HEK293 (cell line): ENCODE results near the gene TRUB1.
A peak's percentile ranks its signal among the peaks of the same experiment; 100 is the strongest.

Experiments
- CTCF ChIA-PET: fragments of 350-600 bp; formaldehyde crosslinking; extraction: SDS; loops from one replicate; lab custom pipeline; 2021; ENCODE audit warnings: antibody characterized with exemption; lab: Yijun Ruan, JAX
- POLR2A ChIA-PET: fragments of 300-600 bp; formaldehyde crosslinking; extraction: SDS; loops from one replicate; lab custom pipeline; 2020; ENCODE audit warnings: antibody characterized with exemption, inconsistent platforms; lab: Yijun Ruan, JAX
- H3K27ac ChIP-seq: fragments of 200-500 bp; sonication (Bioruptor generic); 2 replicates; pipeline ENCODE4 v1.5.1; 2014; ENCODE audit warnings: low read depth, low read length, control low read depth, inconsistent platforms; ENCODE audit errors: extremely low read depth
- H3K36me3 ChIP-seq, 2 experiments: fragments of 200-500 bp in 1 of 2; sonication (Bioruptor generic) in 1 of 2; 1 replicate in 1 of 2; 2 replicates in 1 of 2; pipeline ENCODE4 v1.5.1; 2014 to 2017; ENCODE audit warnings: inconsistent platforms in 2 of 2, low read length in 2 of 2; ENCODE audit not compliant: control insufficient read depth in 2 of 2, insufficient read depth in 1 of 2
- H3K4me1 ChIP-seq: fragments of 200-500 bp; sonication (Bioruptor generic); 2 replicates; pipeline ENCODE4 v1.5.1; 2014; ENCODE audit warnings: mild to moderate bottlenecking, low read length, inconsistent platforms; ENCODE audit not compliant: control insufficient read depth, insufficient read depth
- H3K4me3 ChIP-seq: 2 replicates; pipeline ENCODE4 v1.5.1; 2011; ENCODE audit warnings: low read depth, mild to moderate bottlenecking, control low read depth, low read length, moderate library complexity
- H3K9me3 ChIP-seq: fragments of 200-500 bp; sonication (Bioruptor generic); 2 replicates; pipeline ENCODE4 v1.5.1; 2014; ENCODE audit warnings: low read depth, low read length, inconsistent platforms; ENCODE audit not compliant: control insufficient read depth, insufficient read depth
- BCL11A ChIP-seq: fragments of 450-650 bp; formaldehyde crosslinking; IDR thresholded peaks from 2 replicates; pipeline ENCODE4 v1.5.1; 2016; ENCODE audit warnings: low read depth, missing biosample characterization, missing genetic modification characterization
- GLI4 ChIP-seq: fragments of 450-650 bp; formaldehyde crosslinking; IDR thresholded peaks from 2 replicates; pipeline ENCODE4 v1.5.1; 2016; ENCODE audit warnings: missing biosample characterization, missing genetic modification characterization
- IKZF3 ChIP-seq: fragments of 450-650 bp; IDR thresholded peaks from 2 replicates; pipeline ENCODE4 v1.5.0; 2018; ENCODE audit warnings: missing biosample characterization, mild to moderate bottlenecking, missing genetic modification characterization, moderate library complexity
- INSM2 ChIP-seq: fragments of 450-650 bp; formaldehyde crosslinking; IDR thresholded peaks from 2 replicates; pipeline ENCODE4 v1.5.1; 2016; ENCODE audit warnings: missing biosample characterization, missing genetic modification characterization
- KLF1 ChIP-seq: fragments of 450-650 bp; formaldehyde crosslinking; IDR thresholded peaks from 2 replicates; pipeline ENCODE4 v1.5.1; 2016; ENCODE audit warnings: missing biosample characterization, missing genetic modification characterization
- MEIS1 ChIP-seq: sonication (generic); formaldehyde crosslinking; IDR thresholded peaks from 2 replicates; pipeline ENCODE4 v1.8.1; 2022; ENCODE audit warnings: missing genetic modification reagents, mild to moderate bottlenecking, borderline replicate concordance
- PRDM1 ChIP-seq: fragments of 450-650 bp; formaldehyde crosslinking; IDR thresholded peaks from 2 replicates; pipeline ENCODE4; 2016; ENCODE audit warnings: missing biosample characterization, missing genetic modification characterization
- TCF7L2 ChIP-seq: IDR thresholded peaks from 2 replicates; pipeline ENCODE4 v1.6.1; 2011; ENCODE audit warnings: low read depth, mild to moderate bottlenecking, inconsistent platforms, low read length, moderate library complexity, borderline replicate concordance
- ZNF157 ChIP-seq: fragments of 450-650 bp; formaldehyde crosslinking; IDR thresholded peaks from 2 replicates; pipeline ENCODE4 v1.5.1; 2016; ENCODE audit warnings: missing biosample characterization, missing genetic modification characterization
- ZNF274 ChIP-seq, 2 experiments: fragments of 200-500 bp in 1 of 2; fragments of 450-650 bp in 1 of 2; sonication (Bioruptor generic) in 1 of 2; formaldehyde crosslinking in 1 of 2; IDR thresholded peaks; 2 replicates each; pipeline versions ENCODE4 v1.5.1 to v1.6.1; 2014 to 2016; ENCODE audit warnings: borderline replicate concordance in 1 of 2, inconsistent platforms in 1 of 2, low read length in 1 of 2, missing biosample characterization in 1 of 2, missing genetic modification characterization in 1 of 2
- ZNF350 ChIP-seq: fragments of 450-650 bp; formaldehyde crosslinking; IDR thresholded peaks from 2 replicates; pipeline ENCODE4 v1.5.0; 2017; ENCODE audit warnings: missing biosample characterization, mild to moderate bottlenecking, missing genetic modification characterization
- ZNF426 ChIP-seq: fragments of 450-650 bp; formaldehyde crosslinking; IDR thresholded peaks from 2 replicates; pipeline ENCODE4 v1.5.1; 2017; ENCODE audit warnings: missing biosample characterization, missing genetic modification characterization, mild to moderate bottlenecking, inconsistent platforms, moderate library complexity
- ZNF473 ChIP-seq: fragments of 450-650 bp; formaldehyde crosslinking; IDR thresholded peaks from 2 replicates; pipeline ENCODE4 v1.5.1; 2017; ENCODE audit warnings: missing biosample characterization, missing genetic modification characterization
- ZNF48 ChIP-seq: fragments of 450-650 bp; formaldehyde crosslinking; IDR thresholded peaks from 2 replicates; pipeline ENCODE4 v1.5.1; 2016; ENCODE audit warnings: missing biosample characterization, missing genetic modification characterization
- ZNF529 ChIP-seq: fragments of 450-650 bp; formaldehyde crosslinking; IDR thresholded peaks from 2 replicates; pipeline ENCODE4 v1.5.1; 2017; ENCODE audit warnings: missing genetic modification characterization, missing biosample characterization; ENCODE audit not compliant: insufficient replicate concordance
- ZNF692 ChIP-seq: fragments of 450-650 bp; formaldehyde crosslinking; IDR thresholded peaks from 2 replicates; pipeline ENCODE4 v1.5.1; 2016; ENCODE audit warnings: missing biosample characterization, missing genetic modification characterization
- ZNF837 ChIP-seq: fragments of 450-650 bp; formaldehyde crosslinking; IDR thresholded peaks from 2 replicates; pipeline ENCODE4 v1.5.1; 2016; ENCODE audit warnings: missing biosample characterization, missing genetic modification characterization
- ZSCAN18 ChIP-seq: fragments of 450-650 bp; formaldehyde crosslinking; IDR thresholded peaks from 2 replicates; pipeline ENCODE4 v1.5.1; 2016; ENCODE audit warnings: missing biosample characterization, missing genetic modification characterization
- ZSCAN30 ChIP-seq: fragments of 450-650 bp; IDR thresholded peaks from 2 replicates; pipeline ENCODE4 v1.5.1; 2018; ENCODE audit warnings: missing biosample characterization, mild to moderate bottlenecking, missing genetic modification characterization, moderate library complexity
- ZSCAN4 ChIP-seq: fragments of 450-650 bp; formaldehyde crosslinking; IDR thresholded peaks from 2 replicates; pipeline ENCODE4 v1.5.1; 2017; ENCODE audit warnings: missing biosample characterization, missing genetic modification characterization

Gene TRUB1

GRCh38 chr10:114911801-114912469, 26.1 kb upstream of the TRUB1 start:
- peaks cover 7% of the 10 kb centered on the region for H3K4me1 ChIP-seq
- ChIA-PET CTCF (interaction anchor here (0.7 kb wide), 1 partner anchor 10 kb away, joined by 3 read pairs; no protein-coding TSS in a partner anchor), POLR2A (no interaction called here)
- H3K9me3 ChIP-seq, result no peaks in the 10 kb centered on the region
- no peak overlapping the region for H3K4me3 ChIP-seq
- no peaks in the 10 kb centered on the region for H3K36me3 ChIP-seq
- no peak overlapping the region for H3K27ac ChIP-seq
- TF ChIP-seq ZSCAN4 (tag by site-specific recombination) (no peak), TCF7L2 (peak; percentile 45; the same call in 1 of the 2 replicates)

- POLR2A ChIA-PET, result interaction anchor here (0.7 kb wide), 1 partner anchor 480 kb away, joined by 3 read pairs; no protein-coding TSS in a partner anchor
- Histone ChIP-seq H3K9me3 (no peaks in the 10 kb centered on the region), H3K4me3 (no peak overlapping the region), H3K27ac (no peak overlapping the region), H3K36me3 (no peaks in the 10 kb centered on the region), H3K4me1 (peaks cover 7% of the 10 kb centered on the region)
- TF ChIP-seq PRDM1 (no peak), ZNF529 (tag by site-specific recombination) (no peak), IKZF3 (tag by site-specific recombination) (no peak), ZNF426 (tag by site-specific recombination) (no peak), KLF1 (tag by site-specific recombination) (no peak), ZSCAN18 (no peak), ZNF157 (tag by site-specific recombination) (no peak), ZSCAN4 (tag by site-specific recombination) (no peak), ZNF274 (IDR thresholded peaks at IDR 0.05; ENCODE audit: low read length) (no peak), ZNF274 (tag by site-specific recombination; IDR thresholded peaks at IDR 0.05; ENCODE audit: borderline replicate concordance) (no peak), MEIS1 (CRISPR knock-in tag) (no peak), ZSCAN30 (tag by site-specific recombination) (no peak), GLI4 (tag by site-specific recombination) (no peak), INSM2 (no peak), ZNF692 (tag by site-specific recombination) (no peak), TCF7L2 (no peak), ZNF48 (tag by site-specific recombination) (no peak), ZNF473 (tag by site-specific recombination) (no peak), ZNF350 (tag by site-specific recombination) (no peak), BCL11A (tag by site-specific recombination) (no peak), ZNF837 (tag by site-specific recombination) (no peak)
- CTCF ChIA-PET, result interaction anchor here (0.7 kb wide), 1 partner anchor 9 kb away, joined by 3 read pairs; no protein-coding TSS in a partner anchor
Observed at GRCh38 chr10:114912470-114912859, 25.5 kb upstream of the TRUB1 start.
